ENCODE data around the gene FAM50B.

- TF ChIP-seq CTCF (IDR thresholded peaks at IDR 0.05; ENCODE audit: poor library complexity) (no peak), EZH2phosphoT487 (IDR thresholded peaks at IDR 0.05; ENCODE audit: low read depth, severe bottlenecking, unreplicated experiment) (no peak), EZH2 (IDR thresholded peaks at IDR 0.05; ENCODE audit: borderline replicate concordance) (no peak)
Measured at GRCh38 chr6:3823671-3824070, 25.5 kb upstream of the FAM50B start.
